Hepatocyte (in vitro differentiated cells): ENCODE measurements around the gene BORCS6. TPM values are rescaled to one million over a fixed set of nuclear protein-coding genes. Genes with fewer than 3 reads are reported as not detected.

Experiments
- DNase-seq: peaks from one replicate; pipeline ENCODE4 v3.0.0-alpha.2; 2016; ENCODE audit warnings: low spot score
- H2AFZ ChIP-seq: fragments of 200-600 bp; sonication (generic); 2 replicates; pipeline ENCODE4 v1.6.0; 2016; ENCODE audit warnings: antibody characterized with exemption, mild to moderate bottlenecking
- H3K27ac ChIP-seq: fragments of 200-600 bp; sonication (generic); 2 replicates; pipeline ENCODE4 v1.5.1; 2016; ENCODE audit warnings: mild to moderate bottlenecking
- H3K27me3 ChIP-seq: fragments of 200-600 bp; sonication (generic); 2 replicates; pipeline ENCODE4 v1.6.1; 2016
- H3K36me3 ChIP-seq: fragments of 200-600 bp; sonication (generic); replicated peaks from 2 replicates; pipeline ENCODE4 v1.5.1; 2016; ENCODE audit warnings: low read depth; ENCODE audit not compliant: insufficient read depth
- H3K4me1 ChIP-seq: fragments of 200-600 bp; sonication (generic); 2 replicates; pipeline ENCODE4 v1.5.1; 2016; ENCODE audit warnings: mild to moderate bottlenecking, moderate library complexity; ENCODE audit not compliant: insufficient read depth
- H3K4me2 ChIP-seq: fragments of 200-600 bp; sonication (generic); 2 replicates; pipeline ENCODE4 v1.6.0; 2016
- H3K4me3 ChIP-seq: fragments of 200-600 bp; sonication (generic); 2 replicates; pipeline ENCODE4 v1.5.1; 2016; ENCODE audit warnings: mild to moderate bottlenecking
- H3K79me2 ChIP-seq: fragments of 200-600 bp; sonication (generic); 2 replicates; pipeline ENCODE4 v1.6.0; 2017; ENCODE audit warnings: mild to moderate bottlenecking
- H3K9me2 ChIP-seq: fragments of 200-600 bp; sonication (generic); replicated peaks from 2 replicates; pipeline ENCODE4 v1.6.0; 2017; ENCODE audit warnings: mild to moderate bottlenecking; ENCODE audit not compliant: insufficient read depth
- H3K9me3 ChIP-seq: fragments of 200-600 bp; sonication (generic); 2 replicates; pipeline ENCODE4 v1.5.1; 2016; ENCODE audit warnings: low read depth, mild to moderate bottlenecking
- H4K20me1 ChIP-seq: fragments of 200-600 bp; sonication (generic); 2 replicates; pipeline ENCODE4 v1.6.0; 2016; ENCODE audit warnings: mild to moderate bottlenecking; ENCODE audit not compliant: insufficient read depth, poor library complexity, severe bottlenecking
- EZH2 ChIP-seq: fragments of 200-600 bp; sonication (generic); IDR thresholded peaks from 2 replicates; pipeline ENCODE4 v1.6.1; 2016; ENCODE audit warnings: antibody characterized with exemption, mild to moderate bottlenecking, borderline replicate concordance
- EZH2phosphoT487 ChIP-seq: fragments of 200-600 bp; sonication (generic); IDR thresholded peaks from one replicate; pipeline ENCODE4 v1.6.1; 2018; ENCODE audit warnings: antibody characterized with exemption, mild to moderate bottlenecking, low read depth, moderate library complexity; ENCODE audit not compliant: unreplicated experiment, severe bottlenecking
- WGBS: methylation state at CpG from one replicate; pipeline ENCODE4 v1.1.6; 2016; ENCODE audit warnings: low lambda C conversion rate; ENCODE audit errors: missing lambda C conversion rate; 5-methylcytosine and 5-hydroxymethylcytosine counted together
- polyA plus RNA-seq: library from polyadenylated mRNA; unstranded; fragments of >200 nt; fragmentation: Nextera tagmentation; extraction: Ambion mirVana; gene quantifications from 2 replicates; pipeline ENCODE4 v1.2.1, GENCODE V29; 2016
- total RNA-seq: library from RNA; depleted of rRNA; stranded (reverse); fragments of >200 nt; gene quantifications from 2 replicates; pipeline ENCODE4 v1.2.3, GENCODE V29; 2014
- TF ChIP-seq, protein P1 (sequence below): fragments of 200-600 bp; sonication (generic); IDR thresholded peaks from 2 replicates; pipeline ENCODE4 v1.5.1; 2016; ENCODE audit warnings: antibody characterized with exemption, mild to moderate bottlenecking; ENCODE audit not compliant: poor library complexity

The BORCS6 gene
- total and polyA plus RNA-seq, 2 experiments from 2014 or later = 9.4 to 10.2 TPM

DNA sequence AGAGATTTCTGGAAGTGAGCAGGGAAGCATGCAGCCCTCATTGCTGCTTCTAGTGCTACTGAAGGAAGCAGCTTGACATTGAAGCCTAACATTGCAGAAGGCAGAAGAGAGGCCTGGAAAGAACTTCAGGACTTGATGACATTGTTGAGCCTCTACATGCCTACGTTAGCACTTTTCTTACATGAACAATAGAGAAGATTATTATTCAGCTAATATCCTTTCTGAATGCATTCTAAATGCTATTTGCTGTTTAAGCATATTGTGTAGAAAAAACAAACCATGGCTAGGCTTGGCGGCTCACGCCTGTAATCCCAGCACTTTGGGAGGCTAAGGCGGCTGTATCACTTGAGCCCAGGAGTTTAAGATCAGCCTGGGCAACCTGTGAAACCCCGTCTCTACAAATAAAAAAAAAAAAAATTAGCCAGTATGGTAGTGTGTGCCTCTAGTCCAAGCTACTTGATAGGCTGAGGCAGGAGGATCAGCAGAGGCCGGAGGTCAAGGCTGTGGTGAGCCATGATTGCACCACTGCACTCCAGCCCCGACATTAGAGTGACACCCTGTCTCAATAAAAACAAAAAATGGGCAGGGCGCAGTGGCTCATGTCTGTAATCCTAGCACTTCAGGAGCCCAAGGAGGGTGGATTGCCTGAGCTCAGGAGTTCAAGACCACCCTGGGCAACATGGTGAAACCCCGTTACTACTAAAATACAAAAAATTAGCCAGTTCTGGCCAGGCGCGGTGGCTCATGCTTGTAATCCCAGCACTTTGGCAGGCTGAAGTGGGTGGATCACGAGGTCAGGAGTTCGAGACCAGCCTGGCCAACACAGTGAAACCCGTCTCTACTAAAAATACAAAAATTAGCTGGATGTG lies 22.6 kb upstream of the BORCS6 start:
- H4K20me1 ChIP-seq = no peaks in the 10 kb centered on the region
- no peak overlapping the region for H3K27ac ChIP-seq
- H3K4me2 ChIP-seq = no peak overlapping the region
- TF ChIP-seq EZH2phosphoT487 (no peak), EZH2 (no peak)
- TF ChIP-seq, protein P1, sequence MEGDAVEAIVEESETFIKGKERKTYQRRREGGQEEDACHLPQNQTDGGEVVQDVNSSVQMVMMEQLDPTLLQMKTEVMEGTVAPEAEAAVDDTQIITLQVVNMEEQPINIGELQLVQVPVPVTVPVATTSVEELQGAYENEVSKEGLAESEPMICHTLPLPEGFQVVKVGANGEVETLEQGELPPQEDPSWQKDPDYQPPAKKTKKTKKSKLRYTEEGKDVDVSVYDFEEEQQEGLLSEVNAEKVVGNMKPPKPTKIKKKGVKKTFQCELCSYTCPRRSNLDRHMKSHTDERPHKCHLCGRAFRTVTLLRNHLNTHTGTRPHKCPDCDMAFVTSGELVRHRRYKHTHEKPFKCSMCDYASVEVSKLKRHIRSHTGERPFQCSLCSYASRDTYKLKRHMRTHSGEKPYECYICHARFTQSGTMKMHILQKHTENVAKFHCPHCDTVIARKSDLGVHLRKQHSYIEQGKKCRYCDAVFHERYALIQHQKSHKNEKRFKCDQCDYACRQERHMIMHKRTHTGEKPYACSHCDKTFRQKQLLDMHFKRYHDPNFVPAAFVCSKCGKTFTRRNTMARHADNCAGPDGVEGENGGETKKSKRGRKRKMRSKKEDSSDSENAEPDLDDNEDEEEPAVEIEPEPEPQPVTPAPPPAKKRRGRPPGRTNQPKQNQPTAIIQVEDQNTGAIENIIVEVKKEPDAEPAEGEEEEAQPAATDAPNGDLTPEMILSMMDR = no peak
- H2AFZ ChIP-seq = no peak overlapping the region
- WGBS = 81% methylated on average over 14 of the region's 14 CpGs
- DNase-seq = no peak
- no peaks in the 10 kb centered on the region for H3K27me3 ChIP-seq
- peaks cover 24% of the 10 kb centered on the region for H3K79me2 ChIP-seq
- no peaks in the 10 kb centered on the region for H3K4me1 ChIP-seq
- no peaks in the 10 kb centered on the region for H3K9me2 ChIP-seq
- no peaks in the 10 kb centered on the region for H3K9me3 ChIP-seq
- H3K4me3 ChIP-seq = no peak overlapping the region
- H3K36me3 ChIP-seq = no peaks in the 10 kb centered on the region

DNA sequence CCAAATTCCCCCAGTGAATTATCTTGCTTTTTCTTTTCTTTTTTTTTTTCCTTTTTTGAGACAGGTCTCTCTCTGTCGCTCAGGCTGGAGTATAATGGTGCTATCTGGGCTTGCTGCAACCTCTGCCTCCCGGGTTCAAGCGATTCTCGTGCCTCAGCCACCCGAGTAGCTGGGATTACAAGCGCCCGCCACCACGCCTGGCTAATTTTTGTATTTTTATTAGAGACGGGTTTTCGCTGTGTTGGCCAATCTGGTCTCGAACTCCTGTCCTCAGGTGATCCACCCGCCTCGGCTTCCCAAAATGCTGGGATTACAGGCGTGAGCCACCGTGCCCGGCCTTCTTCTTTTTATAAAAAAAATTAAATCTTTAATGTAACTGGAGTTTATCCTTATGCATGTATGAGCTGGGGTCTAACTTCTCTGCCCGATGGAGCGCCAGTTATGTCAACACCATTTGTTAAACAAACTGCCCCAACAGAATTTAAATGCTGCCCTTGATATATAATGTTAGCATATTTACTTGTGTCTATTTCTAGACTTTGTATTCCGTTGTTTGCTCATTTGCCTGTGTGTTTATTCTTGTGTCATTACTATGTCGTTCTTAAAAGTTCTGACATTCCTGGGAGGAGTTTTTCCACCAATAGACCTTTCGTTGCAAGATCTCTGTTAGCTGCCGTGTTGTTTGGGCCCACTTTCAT lies 20.9 kb upstream of the BORCS6 start:
- peaks cover 25% of the 10 kb centered on the region for H3K79me2 ChIP-seq
- TF ChIP-seq, protein P1 = no peak
- TF ChIP-seq EZH2 (no peak), EZH2phosphoT487 (no peak)
- H3K27ac ChIP-seq = peak overlapping the region; percentile 53
- H3K9me2 ChIP-seq = no peaks in the 10 kb centered on the region
- WGBS = 27% methylated on average over 22 of the region's 22 CpGs
- H3K36me3 ChIP-seq = no peaks in the 10 kb centered on the region
- H3K4me3 ChIP-seq = peak overlapping the region; percentile 14
- peak overlapping the region; percentile 36 for H2AFZ ChIP-seq
- no peaks in the 10 kb centered on the region for H3K4me1 ChIP-seq
- DNase-seq = no peak
- no peaks in the 10 kb centered on the region for H3K9me3 ChIP-seq
- H3K4me2 ChIP-seq = peak overlapping the region; percentile 79
- no peaks in the 10 kb centered on the region for H4K20me1 ChIP-seq
- H3K27me3 ChIP-seq = no peaks in the 10 kb centered on the region

DNA sequence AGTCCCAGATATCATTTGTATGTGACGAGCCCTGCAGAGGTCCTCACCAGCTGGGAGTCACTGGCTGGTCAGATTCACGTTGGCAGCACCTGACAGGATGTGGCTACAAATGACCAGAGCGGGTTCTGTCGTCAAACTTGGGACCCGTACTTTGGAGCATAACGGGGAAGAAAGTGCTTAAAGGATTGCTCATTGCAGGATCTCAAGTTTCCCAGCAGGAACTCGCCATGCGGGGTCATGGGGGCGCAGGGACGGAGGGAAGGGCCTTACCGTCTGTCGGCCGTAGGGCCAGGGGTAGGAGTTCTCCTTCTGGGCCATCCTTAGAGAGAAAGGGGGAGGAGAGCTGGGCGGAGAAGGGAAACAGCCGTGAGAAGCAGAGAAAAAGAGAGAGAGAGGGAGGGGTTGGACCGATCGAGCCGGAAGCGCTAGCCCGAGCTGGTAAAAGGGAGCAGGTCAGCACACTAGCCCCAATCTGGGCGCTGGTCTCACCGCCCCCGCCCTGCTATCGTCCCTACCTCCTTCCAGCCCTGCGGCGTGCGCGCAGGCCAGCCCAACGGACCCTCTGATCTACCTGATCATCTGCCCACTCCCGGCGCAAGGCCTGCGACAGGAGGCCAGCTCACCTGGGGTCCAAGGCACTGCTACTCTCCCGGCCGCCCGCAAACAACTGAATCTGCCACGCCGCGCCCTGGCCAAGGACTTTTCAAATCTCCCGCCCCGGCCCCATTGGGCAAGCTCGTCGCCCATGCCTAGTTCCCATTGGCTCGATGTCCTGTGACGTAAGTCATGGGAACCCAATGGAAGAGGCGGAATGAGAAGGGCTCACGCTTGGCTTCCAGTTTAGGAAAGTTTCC lies 20.2 kb upstream of the BORCS6 start, which contains the start of gene AURKB:
TSS of gene AURKB (minus strand) at position 669 of the 854 bp plus-strand sequence. CDS start at position 318, 351 bp downstream.
- 3% methylated on average over 36 of the region's 46 CpGs for WGBS
- Histone ChIP-seq H3K4me3 (peak within 1 kb of the TSS; percentile 14), H3K27ac (peak within 1 kb of the TSS; percentile 53), H3K27me3 (no peaks in the 10 kb centered on the region), H3K4me2 (peak within 1 kb of the TSS; percentile 79), H3K9me2 (no peaks in the 10 kb centered on the region), H4K20me1 (no peaks in the 10 kb centered on the region), H3K36me3 (no peaks in the 10 kb centered on the region), H3K79me2 (peaks cover 25% of the 10 kb centered on the region), H3K9me3 (no peaks in the 10 kb centered on the region), H3K4me1 (no peaks in the 10 kb centered on the region), H2AFZ (peak within 1 kb of the TSS; percentile 36)
- TF ChIP-seq, protein P1 = no peak
- TF ChIP-seq EZH2phosphoT487 (no peak), EZH2 (no peak)
- DNase-seq = peak; percentile 96
